ENCODE data around the gene DNAAF9. TPM values are rescaled to one million over a fixed set of nuclear protein-coding genes. Genes with fewer than 3 reads are reported as not detected.

DNAAF9 gene
- total RNA-seq, 4 donors from 2014 or later: 2.2 to 6.0 (median 5.0) TPM

- intact Hi-C loops (cut with DNase I; ENCODE audit: low total_unique reads): no loop called here
These were observed 11.0 kb downstream of the DNAAF9 start for GRCh38 chr20:3396492-3396891.

DNA sequence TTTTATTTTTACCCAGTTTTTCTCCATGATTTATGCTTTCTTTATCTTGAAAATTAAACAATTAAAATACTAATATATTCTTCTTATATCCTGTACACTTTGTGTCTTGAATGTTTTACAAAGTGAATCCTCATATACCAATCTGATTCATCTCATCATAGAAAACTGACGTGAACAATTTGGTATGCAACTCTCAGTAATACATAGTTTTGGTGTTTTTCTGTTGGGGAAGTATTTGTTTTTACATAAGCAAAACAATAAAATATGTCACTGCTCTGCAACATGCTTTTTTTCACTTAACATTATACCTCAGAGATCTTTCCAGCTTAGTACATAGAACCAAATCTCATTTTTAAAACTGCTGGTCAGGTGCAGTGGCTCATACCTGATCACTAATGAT lies 14.7 kb downstream of the DNAAF9 start:
- no peak for TF ChIP-seq CTCF (IDR thresholded peaks at IDR 0.05)
- TF ChIP-seq POLR2A (IDR thresholded peaks at IDR 0.05): no peak
- TF ChIP-seq EP300 (IDR thresholded peaks at IDR 0.05; ENCODE audit: low read depth): no peak
- no peak for TF ChIP-seq POLR2AphosphoS5 (IDR thresholded peaks at IDR 0.05)
- H3K27me3 ChIP-seq: no peaks in the 10 kb centered on the region
- 38 to 52% methylated on average over 1 of the region's 1 CpG for WGBS, 2 donors (ENCODE audit: low coverage in 1 of 2)
- no peak overlapping the region for H3K4me3 ChIP-seq
- peaks cover 0 to 3% of the 10 kb centered on the region in 2 donors for H3K9me3 ChIP-seq
- in situ Hi-C loops (cut with MboI; ENCODE audit: low pct_ligation_motif_present in 1 of 4, low pct_unique_long_range_greater_than_20kb in 1 of 4, low sequenced_read_pairs in 3 of 4) (no loop called here), intact Hi-C loops (cut with DNase I; ENCODE audit: low total_unique reads) (no loop called here)
- H3K4me1 ChIP-seq: peaks cover 0 to 8% (median 0%) of the 10 kb centered on the region in 4 donors
- DNase-seq: no peak
- H3K27ac ChIP-seq: no peak overlapping the region
- H3K36me3 ChIP-seq: no peaks in the 10 kb centered on the region

More at GRCh38 chr20:3396492-3396891, 11.0 kb downstream of the DNAAF9 start:
- Histone ChIP-seq H3K4me3 (no peak overlapping the region), H3K9me3 (no peaks in the 10 kb centered on the region), H3K27me3 (peaks cover 3% of the 10 kb centered on the region), H3K27ac (no peak overlapping the region), H3K36me3 (no peaks in the 10 kb centered on the region), H3K4me1 (peaks cover 0 to 23% (median 4%) of the 10 kb centered on the region in 4 donors)
- in situ Hi-C loops (cut with MboI; ENCODE audit: low pct_ligation_motif_present in 1 of 4, low pct_unique_long_range_greater_than_20kb in 1 of 4, low sequenced_read_pairs in 3 of 4): no loop called here
- no peak for DNase-seq
- 63 to 73% methylated on average over 2 of the region's 2 CpGs for WGBS, 2 donors (ENCODE audit: low coverage in 1 of 2)
- TF ChIP-seq POLR2A (IDR thresholded peaks at IDR 0.05): no peak
- no peak for TF ChIP-seq EP300 (IDR thresholded peaks at IDR 0.05; ENCODE audit: low read depth)
- TF ChIP-seq CTCF (IDR thresholded peaks at IDR 0.05): no peak
- TF ChIP-seq POLR2AphosphoS5 (IDR thresholded peaks at IDR 0.05): no peak

DNA sequence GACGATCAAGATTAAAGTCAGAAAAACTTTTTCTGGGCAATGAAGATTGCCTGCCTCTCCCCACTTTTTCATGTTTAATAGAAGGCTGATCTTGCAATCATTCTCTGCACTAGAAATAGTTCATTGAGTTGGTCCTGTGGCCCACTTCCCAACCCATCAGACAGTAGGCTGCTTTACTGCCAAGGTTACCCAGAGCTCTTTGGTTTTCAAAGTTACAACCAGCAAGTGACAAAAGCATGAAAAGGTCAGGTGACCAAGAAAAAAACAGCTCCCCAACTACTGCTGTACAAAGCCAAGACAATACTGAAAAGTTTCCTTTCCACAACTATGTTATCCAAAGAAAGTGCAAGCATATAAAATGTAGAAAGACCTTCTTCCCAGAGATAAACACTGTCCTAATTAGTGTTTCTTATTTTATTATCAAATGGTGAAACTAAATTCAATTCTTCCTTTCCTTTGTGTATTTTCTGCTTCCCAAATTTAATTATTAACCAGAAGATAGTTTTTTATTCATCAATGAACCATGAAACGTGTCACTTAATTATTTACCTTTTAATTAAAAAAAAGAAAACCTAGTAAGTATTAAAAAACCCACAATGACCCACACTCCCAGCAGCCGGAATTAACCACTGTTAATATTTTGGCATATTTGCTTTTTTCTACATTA lies 16.6 kb downstream of the DNAAF9 start:
- intact Hi-C loops (cut with DNase I; ENCODE audit: low total_unique reads): no loop called here
- DNase-seq: no peak
- TF ChIP-seq CTCF (IDR thresholded peaks at IDR 0.05): no peak
- TF ChIP-seq POLR2A (IDR thresholded peaks at IDR 0.05): no peak
- TF ChIP-seq POLR2AphosphoS5 (IDR thresholded peaks at IDR 0.05): no peak
- TF ChIP-seq EP300 (IDR thresholded peaks at IDR 0.05; ENCODE audit: low read depth): no peak

GRCh38 chr20:3383878-3384495 lies 23.5 kb downstream of the DNAAF9 start:
- Histone ChIP-seq H3K4me3 (no peak overlapping the region), H3K36me3 (no peaks in the 10 kb centered on the region), H3K4me1 (no peaks in the 10 kb centered on the region), H3K9me3 (peaks cover 0 to 3% of the 10 kb centered on the region in 2 donors), H3K27ac (no peak overlapping the region), H3K27me3 (peaks cover 4% of the 10 kb centered on the region)
- 78 to 92% methylated on average over 6 to 7 of the region's 7 CpGs for WGBS, 2 donors (ENCODE audit: low coverage in 1 of 2)
- TF ChIP-seq POLR2A (IDR thresholded peaks at IDR 0.05) (no peak), POLR2AphosphoS5 (IDR thresholded peaks at IDR 0.05) (no peak), EP300 (IDR thresholded peaks at IDR 0.05; ENCODE audit: low read depth) (no peak), CTCF (IDR thresholded peaks at IDR 0.05) (no peak)
- intact Hi-C loops (cut with DNase I; ENCODE audit: low total_unique reads) (no loop called here), in situ Hi-C loops (cut with MboI; ENCODE audit: low pct_ligation_motif_present in 1 of 4, low pct_unique_long_range_greater_than_20kb in 1 of 4, low sequenced_read_pairs in 3 of 4) (no loop called here)
- no peak for DNase-seq

More for the DNA sequence above, 16.6 kb downstream of the DNAAF9 start:
- H3K27me3 ChIP-seq: no peaks in the 10 kb centered on the region
- H3K27ac ChIP-seq: no peak overlapping the region
- H3K9me3 ChIP-seq: peaks cover 0 to 3% of the 10 kb centered on the region in 2 donors
- H3K4me1 ChIP-seq: peaks cover 0 to 8% (median 0%) of the 10 kb centered on the region in 4 donors
- WGBS, 2 donors (ENCODE audit: low coverage in 1 of 2): 60 to 67% methylated on average over 3 of the region's 3 CpGs
- H3K4me3 ChIP-seq: no peak overlapping the region
- in situ Hi-C loops (cut with MboI; ENCODE audit: low pct_ligation_motif_present in 1 of 4, low pct_unique_long_range_greater_than_20kb in 1 of 4, low sequenced_read_pairs in 3 of 4): no loop called here
- no peaks in the 10 kb centered on the region for H3K36me3 ChIP-seq
